WI38 (cell line): ENCODE data around the gene NEMP2.
"Not testable (repeated sequence)": the region's sequence is repeated elsewhere in the genome, so short reads cannot be mapped to it uniquely, and the experiment has no call there.

ENCODE experiments used
- H3K4me3 ChIP-seq: 2 replicates; pipeline ENCODE4 v1.5.1; 2011; ENCODE audit warnings: low read depth, mild to moderate bottlenecking, control low read depth, low read length
- TF ChIP-seq, protein P1 (sequence below): IDR thresholded peaks from 2 replicates; pipeline ENCODE4 v1.5.1; 2012; ENCODE audit warnings: low read depth, mild to moderate bottlenecking, control low read depth, low read length

NEMP2 gene

DNA sequence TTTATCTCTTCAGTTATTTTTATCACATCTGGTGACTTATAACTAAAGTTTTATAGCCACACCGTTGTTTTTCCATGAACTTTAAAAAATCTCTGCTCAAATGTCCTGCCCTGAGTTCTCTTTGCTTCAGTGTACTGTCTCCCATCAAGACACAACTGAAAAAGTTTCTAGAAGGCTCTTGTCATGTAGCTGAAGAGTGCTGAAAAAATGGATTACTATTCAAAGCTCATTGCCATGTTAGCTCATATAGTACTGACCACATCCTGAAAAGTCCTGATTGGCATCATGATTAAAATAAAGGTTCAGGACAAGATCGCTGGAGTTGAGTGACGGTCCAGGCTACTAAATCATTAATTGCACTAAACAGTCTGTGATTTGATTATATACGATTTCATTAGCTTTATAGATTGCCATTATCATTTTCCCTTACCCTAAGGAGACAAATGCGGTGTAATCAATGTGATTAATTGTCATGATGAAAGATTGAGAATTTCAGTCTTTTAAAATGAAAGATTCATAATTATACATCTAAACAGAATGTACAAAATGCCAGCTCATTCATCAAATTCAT is 64.2 kb downstream of the NEMP2 start:
- H3K4me3 ChIP-seq = no peak overlapping the region
- TF ChIP-seq, protein P1, sequence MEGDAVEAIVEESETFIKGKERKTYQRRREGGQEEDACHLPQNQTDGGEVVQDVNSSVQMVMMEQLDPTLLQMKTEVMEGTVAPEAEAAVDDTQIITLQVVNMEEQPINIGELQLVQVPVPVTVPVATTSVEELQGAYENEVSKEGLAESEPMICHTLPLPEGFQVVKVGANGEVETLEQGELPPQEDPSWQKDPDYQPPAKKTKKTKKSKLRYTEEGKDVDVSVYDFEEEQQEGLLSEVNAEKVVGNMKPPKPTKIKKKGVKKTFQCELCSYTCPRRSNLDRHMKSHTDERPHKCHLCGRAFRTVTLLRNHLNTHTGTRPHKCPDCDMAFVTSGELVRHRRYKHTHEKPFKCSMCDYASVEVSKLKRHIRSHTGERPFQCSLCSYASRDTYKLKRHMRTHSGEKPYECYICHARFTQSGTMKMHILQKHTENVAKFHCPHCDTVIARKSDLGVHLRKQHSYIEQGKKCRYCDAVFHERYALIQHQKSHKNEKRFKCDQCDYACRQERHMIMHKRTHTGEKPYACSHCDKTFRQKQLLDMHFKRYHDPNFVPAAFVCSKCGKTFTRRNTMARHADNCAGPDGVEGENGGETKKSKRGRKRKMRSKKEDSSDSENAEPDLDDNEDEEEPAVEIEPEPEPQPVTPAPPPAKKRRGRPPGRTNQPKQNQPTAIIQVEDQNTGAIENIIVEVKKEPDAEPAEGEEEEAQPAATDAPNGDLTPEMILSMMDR = no peak

DNA sequence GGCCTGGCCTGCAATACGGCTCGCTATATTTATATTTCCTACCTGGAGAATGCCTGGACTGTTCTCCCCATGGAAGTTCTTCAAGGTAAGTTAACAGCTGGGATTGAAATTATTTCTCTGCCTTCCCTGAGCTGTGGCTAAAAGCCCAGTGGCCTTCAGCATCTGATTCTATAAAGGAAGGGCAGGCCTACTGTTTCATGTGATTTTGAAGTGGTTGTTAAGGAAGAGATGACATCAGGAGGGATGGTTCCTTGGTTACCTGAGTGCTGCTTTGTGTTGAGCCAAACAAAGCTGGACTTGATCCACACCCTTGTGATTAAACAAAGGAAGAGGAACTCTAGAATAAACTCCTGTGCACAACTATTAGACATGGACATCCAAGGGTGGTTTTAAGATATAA is 64.8 kb downstream of the NEMP2 start:
- TF ChIP-seq, protein P1 = no peak
- H3K4me3 ChIP-seq = no peak overlapping the region

DNA sequence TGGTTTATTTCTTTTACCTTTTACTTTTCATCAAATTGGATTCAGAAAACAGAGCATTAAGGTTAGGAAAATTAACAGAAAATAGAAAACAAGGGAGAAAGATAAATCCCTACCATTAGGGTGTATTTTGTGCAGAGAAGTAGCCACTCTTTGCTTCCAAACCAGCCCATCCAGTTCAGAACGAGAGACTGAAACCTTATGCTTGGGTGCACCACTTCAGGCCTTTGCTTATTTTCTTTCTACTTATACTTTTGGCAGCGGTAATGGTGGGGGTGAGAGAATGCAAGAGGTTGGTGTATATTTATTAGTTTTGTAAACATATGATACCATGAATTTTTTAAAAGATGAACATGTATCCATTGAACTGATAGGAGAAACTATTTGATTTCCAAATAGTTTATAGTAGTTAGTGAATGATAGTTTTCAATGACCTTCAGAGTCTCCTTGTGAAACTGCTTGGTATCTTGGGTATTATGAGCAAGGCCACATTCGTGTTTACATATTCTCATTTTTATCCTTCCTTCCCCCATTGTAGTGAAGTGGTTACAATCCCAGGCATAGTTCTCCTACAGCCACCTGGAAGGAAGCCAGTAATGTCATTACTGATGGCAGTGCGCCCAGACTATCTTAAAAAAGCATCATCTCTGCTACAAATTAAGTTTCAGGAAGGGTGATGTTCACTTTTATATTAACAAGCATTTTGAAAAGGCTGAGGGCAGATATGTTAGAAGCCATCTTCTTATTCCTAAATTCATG is 65.5 kb downstream of the NEMP2 start:
- TF ChIP-seq, protein P1 = no peak

DNA sequence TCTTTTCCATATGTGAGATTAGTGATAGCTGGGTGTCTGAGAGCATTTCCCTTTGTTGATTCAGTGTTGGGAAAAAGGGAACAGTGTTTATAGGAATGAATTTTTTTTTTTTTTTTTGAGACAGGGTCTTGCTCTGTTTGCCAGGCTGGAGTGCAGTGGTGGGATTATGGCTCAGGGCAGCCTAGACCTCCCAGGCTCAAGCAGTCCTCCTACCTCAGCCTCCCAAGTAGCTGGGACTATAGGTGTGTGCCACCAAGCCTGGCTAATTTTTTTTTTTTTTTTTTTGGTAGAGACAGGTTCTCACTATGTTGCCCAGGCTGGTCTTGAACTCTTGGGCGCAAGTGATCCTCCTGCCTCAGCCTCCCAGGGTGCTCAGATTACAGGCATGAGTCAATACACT is 66.2 kb downstream of the NEMP2 start:
- not testable (repeated sequence) for H3K4me3 ChIP-seq

More for the DNA sequence above, 65.5 kb downstream of the NEMP2 start:
- no peak overlapping the region for H3K4me3 ChIP-seq

DNA sequence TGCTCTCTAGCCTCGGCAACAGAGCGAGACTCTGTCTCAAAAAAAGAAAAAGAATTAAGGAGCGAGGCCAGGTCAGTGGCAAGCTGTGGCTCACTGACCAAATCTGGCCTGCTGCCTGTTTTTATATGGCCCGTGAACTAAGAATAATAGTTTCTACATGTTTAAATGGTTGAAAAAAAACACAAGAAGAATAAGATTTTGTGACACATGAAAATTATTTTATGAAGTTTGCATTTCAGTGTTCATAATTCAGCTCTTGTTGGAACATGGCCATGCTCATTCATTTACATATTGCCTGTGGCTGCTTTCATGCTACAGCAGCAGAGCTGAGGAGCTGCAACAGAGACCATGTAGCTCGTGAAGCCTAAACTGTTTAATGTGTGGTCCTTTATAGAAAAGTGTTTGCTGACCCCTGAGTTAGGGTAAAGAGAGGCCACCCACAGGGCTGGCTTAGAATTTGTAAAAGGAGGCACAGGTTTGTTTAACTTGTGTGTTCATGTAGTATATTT is 66.9 kb downstream of the NEMP2 start:
- H3K4me3 ChIP-seq = no peak overlapping the region
- TF ChIP-seq, protein P1 = no peak

DNA sequence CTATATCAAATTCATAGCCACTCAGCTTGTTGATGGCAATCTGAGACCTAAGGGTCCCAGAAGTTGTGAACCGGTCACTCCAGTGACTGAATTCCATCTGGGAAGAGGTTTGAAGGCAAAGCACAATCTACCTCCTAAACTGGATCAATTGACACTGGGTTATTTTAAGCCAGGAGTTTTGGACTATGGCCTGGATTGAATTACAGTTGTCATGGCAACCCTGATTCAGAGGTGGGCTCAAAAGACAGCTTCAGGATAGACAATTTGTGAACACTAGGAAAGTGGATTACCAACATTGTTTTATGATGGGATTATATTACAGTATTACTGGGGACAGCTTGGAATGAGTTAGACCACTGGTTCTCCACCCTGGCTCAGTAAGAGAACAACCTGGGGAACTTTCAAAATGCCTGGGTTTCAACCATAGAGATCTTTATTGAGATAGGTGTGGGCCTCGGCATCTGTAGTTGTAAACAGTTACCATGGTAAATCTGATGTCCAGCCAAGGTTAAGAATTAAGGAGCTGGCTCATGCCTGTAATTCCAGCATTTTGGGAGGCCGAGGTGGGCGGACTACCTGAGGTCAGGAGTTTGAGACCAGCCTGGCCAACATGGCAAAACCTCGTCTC is 67.6 kb downstream of the NEMP2 start:
- no peak overlapping the region for H3K4me3 ChIP-seq
- TF ChIP-seq, protein P1 = no peak

DNA sequence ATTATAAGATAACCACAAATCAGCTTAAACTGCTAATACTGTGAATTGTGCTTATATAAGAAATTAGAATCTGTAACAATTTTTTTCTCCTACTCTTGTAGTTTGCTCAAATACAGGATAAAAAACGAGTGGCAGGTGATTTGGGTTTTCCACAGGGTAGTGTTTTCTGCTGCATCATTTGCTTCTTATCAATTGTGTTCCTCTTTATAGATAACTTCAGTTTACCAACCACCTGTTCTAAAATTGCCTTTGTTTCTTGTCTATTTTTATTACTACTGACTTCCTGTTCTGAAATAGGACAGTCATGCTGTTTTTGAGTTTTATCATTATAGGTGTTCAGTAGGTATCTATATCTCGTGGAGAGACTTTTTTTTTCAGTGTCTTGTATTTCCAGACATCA is 69.5 kb downstream of the NEMP2 start:
- H3K4me3 ChIP-seq = no peak overlapping the region
- TF ChIP-seq, protein P1 = no peak
